Lower leg skin (tissue), 4 donors: ENCODE data around the gene NUDT3. TPM values are rescaled to one million over a fixed set of nuclear protein-coding genes. Genes with fewer than 3 reads are reported as not detected.
"Not testable (repeated sequence)": the region's sequence is repeated elsewhere in the genome, so short reads cannot be mapped to it uniquely, and the experiment has no call there.

Source experiments
- DNase-seq, 2 donors: peaks; one replicate each; pipeline ENCODE4 v3.0.0-alpha.2; 2019; ENCODE audit warnings: low spot score in 2 of 2
- H3K4me3 ChIP-seq: fragments of 200-600 bp; sonication (generic); 2 replicates; pipeline ENCODE4 v1.5.1; 2017; ENCODE audit warnings: mild to moderate bottlenecking, low read depth; ENCODE audit not compliant: poor library complexity, severe bottlenecking
- POLR2A ChIP-seq, 2 donors: fragments of 450-650 bp; IDR thresholded peaks; one replicate each; pipeline ENCODE4 v1.6.1; 2016 to 2017; ENCODE audit warnings: antibody characterized with exemption in 2 of 2, mild to moderate bottlenecking in 1 of 2, moderate library complexity in 1 of 2
- WGBS, 2 donors: methylation state at CpG; one replicate each; pipeline ENCODE4 v1.1.5; 2018; 5-methylcytosine and 5-hydroxymethylcytosine counted together
- intact Hi-C: fragments of 100-400 bp; cut with DNase I; formaldehyde crosslinking; loops from one replicate; pipeline ENCODE4 v1.15.0; 2023; ENCODE audit warnings: low total_unique reads
- total RNA-seq, 4 donors: library from RNA; depleted of rRNA; stranded (reverse); fragments of >200 nt; gene quantifications; one replicate each; pipeline ENCODE4 v1.1.0, GENCODE V29; 2016
- TF ChIP-seq, protein P1 (sequence below), 3 donors: fragments of 450-650 bp; IDR thresholded peaks; one replicate each; pipeline ENCODE4 v1.5.1; 2016; ENCODE audit warnings: antibody characterized with exemption in 3 of 3, mild to moderate bottlenecking in 3 of 3, moderate library complexity in 2 of 3

NUDT3 gene
- total RNA-seq, 4 donors from 2014 or later: 10.0 to 29.1 (median 19.9) TPM

DNA sequence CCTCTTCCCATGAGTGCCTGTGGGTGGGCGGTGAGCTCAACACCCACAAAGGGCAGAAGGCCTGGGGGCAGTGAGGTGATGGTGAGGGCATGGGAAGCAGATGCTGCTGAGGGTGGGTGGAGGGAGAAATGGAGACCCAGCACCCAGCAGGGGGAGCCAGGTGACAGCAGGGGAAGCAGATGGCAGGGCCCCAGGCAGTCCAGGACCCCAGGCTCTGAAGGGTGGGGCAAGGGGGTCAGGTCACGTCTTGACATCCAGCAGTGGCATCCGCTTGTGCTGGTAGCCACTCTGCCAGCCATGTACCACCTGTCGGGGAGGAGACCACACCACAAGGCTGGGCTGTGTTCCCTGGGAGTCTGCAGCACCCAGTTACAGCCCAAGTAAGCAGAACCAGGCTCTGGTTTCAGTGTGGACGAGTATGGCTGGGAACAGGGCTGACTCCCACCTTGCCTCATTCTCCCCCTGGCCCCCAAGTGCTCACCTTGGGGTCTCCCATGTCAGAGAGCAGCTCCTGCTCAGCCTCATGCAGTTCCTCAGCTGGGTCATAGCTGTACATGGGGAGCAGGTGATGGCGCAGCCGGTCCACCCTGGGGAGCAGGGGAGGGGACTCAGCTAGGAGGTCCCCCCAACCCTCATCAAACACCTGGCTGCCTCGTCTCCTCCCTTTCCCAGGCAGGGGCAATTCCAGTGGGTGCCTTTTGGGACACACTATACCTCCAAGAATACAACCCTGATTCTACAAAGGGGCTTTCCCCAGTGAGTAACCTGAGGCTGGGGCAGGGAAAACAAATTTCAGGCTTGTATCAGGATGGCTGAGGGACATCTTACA lies 145.7 kb downstream of the NUDT3 start:
- no peak for DNase-seq
- intact Hi-C loops: loop anchor here (10.0 kb wide), 1 partner anchor 168 kb away; no protein-coding TSS in a partner anchor
- WGBS, 2 donors: 58 to 59% methylated on average over 5 to 6 of the region's 8 CpGs

DNA sequence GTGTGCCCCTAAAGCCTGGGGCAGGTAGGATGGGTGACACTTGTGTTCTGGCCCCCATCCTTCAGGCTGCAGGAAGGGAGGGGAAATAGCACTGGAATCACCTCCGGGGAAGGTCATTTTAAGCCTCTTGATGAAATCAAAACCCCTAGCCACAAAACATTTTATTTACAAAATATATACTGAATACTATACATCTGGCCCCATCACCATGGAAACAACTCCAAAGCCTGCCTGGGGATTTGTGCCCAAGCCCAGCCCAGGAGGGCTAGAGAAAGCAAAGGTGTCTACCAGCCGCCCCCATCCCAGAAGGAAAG lies 146.3 kb downstream of the NUDT3 start:
- DNase-seq: no peak
- WGBS, 2 donors: 74 to 83% methylated on average over 2 of the region's 2 CpGs
- TF ChIP-seq, protein P1, sequence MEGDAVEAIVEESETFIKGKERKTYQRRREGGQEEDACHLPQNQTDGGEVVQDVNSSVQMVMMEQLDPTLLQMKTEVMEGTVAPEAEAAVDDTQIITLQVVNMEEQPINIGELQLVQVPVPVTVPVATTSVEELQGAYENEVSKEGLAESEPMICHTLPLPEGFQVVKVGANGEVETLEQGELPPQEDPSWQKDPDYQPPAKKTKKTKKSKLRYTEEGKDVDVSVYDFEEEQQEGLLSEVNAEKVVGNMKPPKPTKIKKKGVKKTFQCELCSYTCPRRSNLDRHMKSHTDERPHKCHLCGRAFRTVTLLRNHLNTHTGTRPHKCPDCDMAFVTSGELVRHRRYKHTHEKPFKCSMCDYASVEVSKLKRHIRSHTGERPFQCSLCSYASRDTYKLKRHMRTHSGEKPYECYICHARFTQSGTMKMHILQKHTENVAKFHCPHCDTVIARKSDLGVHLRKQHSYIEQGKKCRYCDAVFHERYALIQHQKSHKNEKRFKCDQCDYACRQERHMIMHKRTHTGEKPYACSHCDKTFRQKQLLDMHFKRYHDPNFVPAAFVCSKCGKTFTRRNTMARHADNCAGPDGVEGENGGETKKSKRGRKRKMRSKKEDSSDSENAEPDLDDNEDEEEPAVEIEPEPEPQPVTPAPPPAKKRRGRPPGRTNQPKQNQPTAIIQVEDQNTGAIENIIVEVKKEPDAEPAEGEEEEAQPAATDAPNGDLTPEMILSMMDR (IDR thresholded peaks at IDR 0.05): no peak
- TF ChIP-seq POLR2A (IDR thresholded peaks at IDR 0.05): no peak
- H3K4me3 ChIP-seq: no peak overlapping the region
- intact Hi-C loops: loop anchor here (10.0 kb wide), 1 partner anchor 169 kb away; no protein-coding TSS in a partner anchor

More for the DNA sequence above, 145.7 kb downstream of the NUDT3 start:
- no peak for TF ChIP-seq POLR2A (IDR thresholded peaks at IDR 0.05)
- TF ChIP-seq, protein P1 (IDR thresholded peaks at IDR 0.05): no peak
- H3K4me3 ChIP-seq: no peak overlapping the region

DNA sequence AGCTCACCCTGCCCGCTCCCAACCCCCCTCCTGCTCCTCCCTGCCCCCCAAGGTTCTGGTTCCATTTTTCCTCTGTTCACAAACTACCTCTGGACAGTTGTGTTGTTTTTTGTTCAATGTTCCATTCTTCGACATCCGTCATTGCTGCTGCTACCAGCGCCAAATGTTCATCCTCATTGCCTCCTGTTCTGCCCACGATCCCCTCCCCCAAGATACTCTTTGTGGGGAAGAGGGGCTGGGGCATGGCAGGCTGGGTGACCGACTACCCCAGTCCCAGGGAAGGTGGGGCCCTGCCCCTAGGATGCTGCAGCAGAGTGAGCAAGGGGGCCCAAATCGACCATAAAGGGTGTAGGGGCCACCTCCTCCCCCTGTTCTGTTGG lies 146.7 kb downstream of the NUDT3 start:
- intact Hi-C loops: loop anchor here (10.0 kb wide), 1 partner anchor 169 kb away; no protein-coding TSS in a partner anchor
- DNase-seq, H3K4me3 ChIP-seq: not testable (repeated sequence)
- WGBS, 2 donors: 77 to 79% methylated on average over 7 of the region's 7 CpGs

DNA sequence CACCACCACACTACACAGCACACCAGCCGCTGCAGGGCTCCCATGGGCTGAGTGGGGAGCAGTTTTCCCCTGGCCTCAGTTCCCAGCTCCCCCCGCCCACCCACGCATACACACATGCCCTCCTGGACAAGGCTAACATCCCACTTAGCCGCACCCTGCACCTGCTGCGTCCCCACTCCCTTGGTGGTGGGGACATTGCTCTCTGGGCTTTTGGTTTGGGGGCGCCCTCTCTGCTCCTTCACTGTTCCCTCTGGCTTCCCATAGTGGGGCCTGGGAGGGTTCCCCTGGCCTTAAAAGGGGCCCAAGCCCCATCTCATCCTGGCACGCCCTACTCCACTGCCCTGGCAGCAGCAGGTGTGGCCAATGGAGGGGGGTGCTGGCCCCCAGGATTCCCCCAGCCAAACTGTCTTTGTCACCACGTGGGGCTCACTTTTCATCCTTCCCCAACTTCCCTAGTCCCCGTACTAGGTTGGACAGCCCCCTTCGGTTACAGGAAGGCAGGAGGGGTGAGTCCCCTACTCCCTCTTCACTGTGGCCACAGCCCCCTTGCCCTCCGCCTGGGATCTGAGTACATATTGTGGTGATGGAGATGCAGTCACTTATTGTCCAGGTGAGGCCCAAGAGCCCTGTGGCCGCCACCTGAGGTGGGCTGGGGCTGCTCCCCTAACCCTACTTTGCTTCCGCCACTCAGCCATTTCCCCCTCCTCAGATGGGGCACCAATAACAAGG lies 147.3 kb downstream of the NUDT3 start:
- WGBS, 2 donors: 77 to 79% methylated on average over 13 of the region's 13 CpGs
- intact Hi-C loops: loop anchor here (10.0 kb wide), 1 partner anchor 170 kb away; no protein-coding TSS in a partner anchor
- H3K4me3 ChIP-seq: not testable (repeated sequence)
- DNase-seq: peak in 1 of 2 donors; percentile 77

DNA sequence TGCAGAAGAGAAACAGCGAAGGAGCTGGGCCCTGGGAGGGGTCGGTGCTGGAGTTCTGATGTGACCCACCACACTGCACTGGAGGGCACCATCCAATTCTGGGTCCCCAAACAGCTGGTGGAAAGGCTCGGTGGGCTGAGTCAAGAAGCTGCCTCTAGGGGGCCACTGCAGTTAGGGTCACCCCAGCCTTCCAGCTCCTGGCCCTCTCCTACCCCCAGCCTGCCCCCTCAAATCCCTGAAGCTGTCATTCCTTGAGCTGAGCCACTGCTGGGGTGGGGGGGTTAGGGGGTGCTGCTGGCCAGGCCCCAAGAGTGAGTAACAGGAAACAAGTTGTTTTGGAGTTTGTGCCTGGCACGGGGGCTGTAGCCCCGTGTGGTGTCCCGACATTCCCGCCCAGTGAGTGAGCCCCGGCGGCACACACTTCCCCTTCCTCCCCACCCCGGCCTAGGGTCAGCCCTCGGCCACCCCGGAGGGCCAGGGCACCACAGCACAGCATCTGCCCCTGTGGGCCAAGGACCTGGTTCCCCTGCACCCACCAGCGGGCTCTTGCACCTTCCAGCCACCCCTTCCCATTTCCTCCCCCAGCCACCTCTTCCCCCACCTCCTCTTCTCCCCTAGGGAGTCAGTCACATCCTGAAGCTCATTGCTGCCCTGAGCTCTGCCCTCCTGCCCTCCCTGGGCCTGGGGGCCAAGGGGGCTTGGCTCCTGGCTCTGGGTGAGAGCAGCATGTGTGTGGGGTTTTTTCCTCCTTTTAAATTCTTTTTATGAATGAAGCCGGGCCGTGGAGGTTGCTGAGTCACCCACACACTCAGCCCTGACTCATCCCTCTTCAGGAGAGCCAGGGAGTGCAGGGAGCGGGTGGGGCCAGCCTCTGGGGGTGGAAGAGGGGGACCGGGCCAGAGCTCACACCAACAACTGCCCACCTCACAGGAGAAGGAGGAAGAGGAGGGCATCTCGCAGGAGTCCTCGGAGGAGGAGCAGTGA lies 148.3 kb downstream of the NUDT3 start:
- WGBS, 2 donors: 23 to 27% methylated on average over 18 to 19 of the region's 19 CpGs
- intact Hi-C loops: loop anchor here (10.0 kb wide), 1 partner anchor 171 kb away; no protein-coding TSS in a partner anchor
- no peak overlapping the region for H3K4me3 ChIP-seq
- TF ChIP-seq POLR2A (IDR thresholded peaks at IDR 0.05): no peak
- TF ChIP-seq, protein P1 (IDR thresholded peaks at IDR 0.05): no peak
- peak in 1 of 2 donors; percentile 95 for DNase-seq

DNA sequence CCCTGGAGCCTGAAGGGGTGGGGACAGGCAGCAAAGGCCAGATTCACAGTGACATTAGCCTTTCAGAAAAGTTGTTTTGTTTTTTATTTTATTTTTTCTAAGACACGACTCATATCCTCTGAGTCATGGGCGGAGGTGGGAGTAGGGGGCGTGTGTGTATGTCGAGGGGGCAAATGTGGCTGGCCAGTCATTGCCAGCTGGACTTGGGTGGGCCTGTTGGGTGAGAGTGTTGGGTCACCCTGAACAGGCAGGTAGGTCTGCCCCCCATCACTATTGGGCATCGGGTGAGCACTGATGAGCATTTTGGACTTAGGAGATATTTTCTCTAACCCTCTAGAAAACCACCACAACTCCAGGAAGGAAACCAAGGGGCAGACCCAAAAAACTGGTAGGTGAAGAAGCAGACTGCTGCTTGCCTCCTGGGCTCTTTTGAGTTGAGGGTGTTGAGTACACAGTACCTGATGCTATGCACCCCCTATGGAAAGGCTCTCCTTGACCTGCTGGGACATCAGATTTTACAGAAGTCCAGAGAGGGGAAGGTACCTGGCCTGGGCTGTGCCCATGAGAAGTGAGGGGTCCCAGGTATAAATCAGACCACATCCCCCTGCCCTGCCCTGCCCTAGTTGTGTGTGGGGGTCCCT lies 149.2 kb downstream of the NUDT3 start:
- intact Hi-C loops: loop anchor here (10.0 kb wide), 1 partner anchor 172 kb away; no protein-coding TSS in a partner anchor
- DNase-seq: peak in 1 of 2 donors; percentile 59
- WGBS, 2 donors: 51 to 53% methylated on average over 5 of the region's 5 CpGs
- H3K4me3 ChIP-seq: no peak overlapping the region
- TF ChIP-seq, protein P1 (IDR thresholded peaks at IDR 0.05): no peak
- no peak for TF ChIP-seq POLR2A (IDR thresholded peaks at IDR 0.05)
